OCI-LY1 (cell line): ENCODE results near the gene RAB11FIP3.

Experiments
- EZH2 ChIP-seq: fragments of 200-600 bp; sonication (generic), shearing (Covaris generic); IDR thresholded peaks from 2 replicates; pipeline ENCODE4 v1.8.0; 2017; ENCODE audit warnings: borderline replicate concordance, mixed run types, mild to moderate bottlenecking, antibody characterized with exemption, low read length, moderate library complexity, mixed read lengths
- TF ChIP-seq, protein P1 (sequence below): fragments of 200-600 bp; sonication (generic), shearing (Covaris generic); IDR thresholded peaks from 2 replicates; pipeline ENCODE4 v1.5.1; 2017; ENCODE audit warnings: mild to moderate bottlenecking, antibody characterized with exemption, low read length, moderate library complexity, mixed read lengths

DNA sequence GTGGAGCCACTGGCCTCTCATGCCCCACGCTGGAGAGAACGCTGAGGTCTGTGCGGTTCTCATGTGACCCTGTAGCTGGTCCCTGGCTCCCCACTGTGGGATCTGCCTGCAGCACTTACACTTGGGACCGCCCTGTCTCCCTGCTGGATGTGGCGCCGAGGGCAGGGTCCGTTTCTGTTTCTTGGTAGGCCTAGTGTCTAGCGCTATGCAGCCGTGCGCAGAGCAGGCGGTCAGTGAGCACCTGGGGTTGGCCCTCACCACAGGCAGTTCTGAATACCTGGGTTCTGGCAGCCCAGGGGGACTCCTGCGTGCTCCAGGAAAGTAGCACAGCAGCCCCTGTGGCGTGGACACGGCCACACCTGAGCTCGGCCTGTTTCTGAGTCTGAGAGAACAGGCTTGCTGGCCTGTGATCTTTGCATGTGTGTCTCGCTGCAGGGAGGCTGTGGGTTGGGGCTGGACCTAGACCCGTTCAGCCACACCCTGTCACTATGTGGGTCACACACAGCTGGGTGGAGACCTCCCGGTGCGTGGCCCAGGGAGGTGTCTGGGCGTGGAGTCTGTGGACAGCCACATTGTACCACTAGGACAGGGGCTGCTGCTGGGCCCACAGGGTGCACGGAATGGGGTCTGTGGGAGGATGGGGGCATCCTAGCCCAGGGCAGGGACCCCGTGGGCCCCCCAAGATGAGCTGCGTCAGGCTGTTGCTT is 104.8 kb downstream of the RAB11FIP3 start:
- TF ChIP-seq, protein P1, sequence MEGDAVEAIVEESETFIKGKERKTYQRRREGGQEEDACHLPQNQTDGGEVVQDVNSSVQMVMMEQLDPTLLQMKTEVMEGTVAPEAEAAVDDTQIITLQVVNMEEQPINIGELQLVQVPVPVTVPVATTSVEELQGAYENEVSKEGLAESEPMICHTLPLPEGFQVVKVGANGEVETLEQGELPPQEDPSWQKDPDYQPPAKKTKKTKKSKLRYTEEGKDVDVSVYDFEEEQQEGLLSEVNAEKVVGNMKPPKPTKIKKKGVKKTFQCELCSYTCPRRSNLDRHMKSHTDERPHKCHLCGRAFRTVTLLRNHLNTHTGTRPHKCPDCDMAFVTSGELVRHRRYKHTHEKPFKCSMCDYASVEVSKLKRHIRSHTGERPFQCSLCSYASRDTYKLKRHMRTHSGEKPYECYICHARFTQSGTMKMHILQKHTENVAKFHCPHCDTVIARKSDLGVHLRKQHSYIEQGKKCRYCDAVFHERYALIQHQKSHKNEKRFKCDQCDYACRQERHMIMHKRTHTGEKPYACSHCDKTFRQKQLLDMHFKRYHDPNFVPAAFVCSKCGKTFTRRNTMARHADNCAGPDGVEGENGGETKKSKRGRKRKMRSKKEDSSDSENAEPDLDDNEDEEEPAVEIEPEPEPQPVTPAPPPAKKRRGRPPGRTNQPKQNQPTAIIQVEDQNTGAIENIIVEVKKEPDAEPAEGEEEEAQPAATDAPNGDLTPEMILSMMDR, result no peak
- TF ChIP-seq EZH2, result no peak
